ENCODE measurements around the gene SLC17A4.
"Not testable (repeated sequence)": the region's sequence is repeated elsewhere in the genome, so short reads cannot be mapped to it uniquely, and the experiment has no call there.

The SLC17A4 gene

GRCh38 chr6:25735261-25735660 lies 19.3 kb upstream of the SLC17A4 start:
- TF ChIP-seq CTCF (IDR thresholded peaks at IDR 0.05; ENCODE audit: borderline replicate concordance, insufficient read depth, low read depth, low read length) = no peak

GRCh38 chr6:25743868-25744267 lies 10.7 kb upstream of the SLC17A4 start:
- no peak for TF ChIP-seq CTCF (IDR thresholded peaks at IDR 0.05; ENCODE audit: borderline replicate concordance, insufficient read depth, low read depth, low read length)
- H3K4me3 ChIP-seq (ENCODE audit: low read depth, low read length) = no peak overlapping the region

More at GRCh38 chr6:25735261-25735660, 19.3 kb upstream of the SLC17A4 start:
- H3K4me3 ChIP-seq (ENCODE audit: low read depth, low read length) = no peak overlapping the region

DNA sequence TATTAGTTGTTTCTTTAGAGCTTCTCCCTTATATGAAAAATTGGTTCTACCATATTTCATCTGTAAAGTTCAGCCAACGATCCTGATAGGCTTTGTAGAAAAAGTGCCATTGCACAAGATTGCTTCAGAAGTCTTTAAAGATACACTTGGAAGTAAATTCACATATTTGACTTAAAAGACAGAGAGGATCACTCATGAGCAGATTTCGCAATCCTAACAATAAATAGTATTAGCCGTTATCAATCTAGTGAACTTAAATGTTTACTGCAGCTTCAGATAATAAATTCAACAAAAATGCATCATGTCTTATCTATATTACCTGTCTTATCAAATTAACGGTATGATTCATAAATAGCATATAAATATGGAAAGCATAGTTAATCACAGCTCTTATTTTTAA lies 8.7 kb upstream of the SLC17A4 start:
- TF ChIP-seq CTCF (IDR thresholded peaks at IDR 0.05; ENCODE audit: borderline replicate concordance, insufficient read depth, low read depth, low read length) = no peak
- H3K4me3 ChIP-seq (ENCODE audit: low read depth, low read length) = no peak overlapping the region

DNA sequence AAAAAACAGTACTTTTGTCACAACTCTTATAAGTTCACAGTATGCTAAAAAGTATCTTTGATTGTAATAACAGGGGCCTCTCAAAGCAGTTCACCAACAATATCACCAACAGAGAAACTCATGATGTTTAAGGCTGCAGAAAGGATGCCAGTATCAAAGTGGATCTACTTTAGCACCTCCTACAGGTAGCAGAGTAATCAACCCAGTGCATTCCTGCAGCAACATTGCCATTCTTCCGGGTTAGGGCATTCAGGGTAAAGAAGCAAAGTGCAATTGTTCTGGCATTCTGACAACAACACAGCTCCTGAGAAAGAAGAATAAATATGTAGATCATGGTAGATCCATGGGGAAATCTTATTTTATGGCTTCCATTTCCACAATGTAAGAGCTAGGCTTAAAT lies 7.6 kb upstream of the SLC17A4 start:
- no peak for TF ChIP-seq CTCF (IDR thresholded peaks at IDR 0.05; ENCODE audit: borderline replicate concordance, insufficient read depth, low read depth, low read length)
- H3K4me3 ChIP-seq (ENCODE audit: low read depth, low read length) = no peak overlapping the region

GRCh38 chr6:25747477-25747876 lies 7.1 kb upstream of the SLC17A4 start:
- TF ChIP-seq CTCF (IDR thresholded peaks at IDR 0.05; ENCODE audit: borderline replicate concordance, insufficient read depth, low read depth, low read length) = no peak
- no peak overlapping the region for H3K4me3 ChIP-seq (ENCODE audit: low read depth, low read length)

- no peak for TF ChIP-seq CTCF (IDR thresholded peaks at IDR 0.05; ENCODE audit: borderline replicate concordance, insufficient read depth, low read depth, low read length)
- H3K4me3 ChIP-seq (ENCODE audit: low read depth, low read length) = no peak overlapping the region
Observed at GRCh38 chr6:25748049-25748448, 6.5 kb upstream of the SLC17A4 start.

DNA sequence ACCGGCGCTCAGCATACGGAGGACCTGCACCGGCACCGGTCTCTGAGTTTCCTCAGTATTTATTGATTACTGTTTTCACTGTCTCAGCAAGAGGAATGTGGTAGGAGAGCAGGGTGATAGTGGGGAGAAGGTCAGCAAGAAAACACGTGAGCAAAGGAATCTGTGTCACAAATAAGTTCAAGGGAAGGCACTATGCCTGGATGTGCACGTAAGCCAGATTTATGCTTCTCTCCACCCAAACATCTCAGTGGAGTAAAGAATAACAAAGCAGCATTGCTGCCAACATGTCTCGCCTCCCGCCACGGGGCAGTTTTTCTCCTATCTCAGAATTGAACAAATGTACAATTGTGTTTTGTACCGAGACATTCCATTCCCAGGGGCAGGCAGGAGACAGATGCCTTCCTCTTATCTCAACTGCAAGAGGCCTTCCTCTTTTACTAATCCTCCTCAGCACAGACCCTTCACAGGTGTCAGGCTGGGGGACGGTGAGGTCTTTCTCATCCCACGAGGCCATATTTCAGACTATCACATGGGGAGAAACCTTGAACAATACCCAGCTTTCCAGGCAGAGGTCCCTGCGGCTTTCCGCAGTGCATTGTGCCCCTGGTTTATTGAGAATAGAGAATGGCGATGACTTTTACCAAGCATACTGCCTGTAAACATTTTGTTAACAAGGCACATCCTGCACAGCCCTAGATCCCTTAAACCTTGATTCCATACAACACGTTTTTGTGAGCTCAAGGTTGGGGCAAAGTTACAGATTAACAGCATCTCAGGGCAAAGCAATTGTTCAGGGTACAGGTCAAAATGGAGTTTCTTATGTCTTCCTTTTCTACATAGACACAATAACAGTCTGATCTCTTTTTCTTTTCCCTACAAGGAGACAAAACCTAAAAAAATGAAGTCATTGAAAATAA lies 5.7 kb upstream of the SLC17A4 start:
- not testable (repeated sequence) for H3K4me3 ChIP-seq (ENCODE audit: low read depth, low read length)

Measured in GM12875 (cell line).